GM23248 (cell line): ENCODE data around the gene TNFAIP3.

ENCODE experiments used
- EZH2 ChIP-seq: fragments of 200-600 bp; sonication (generic); IDR thresholded peaks from 2 replicates; pipeline ENCODE4 v1.6.1; 2018; ENCODE audit warnings: antibody characterized with exemption, mild to moderate bottlenecking; ENCODE audit not compliant: insufficient read depth, poor library complexity, severe bottlenecking
- EZH2phosphoT487 ChIP-seq: fragments of 200-600 bp; sonication (generic); IDR thresholded peaks from 2 replicates; pipeline ENCODE4 v1.6.1; 2018; ENCODE audit warnings: antibody characterized with exemption, moderate library complexity, mild to moderate bottlenecking, low read depth; ENCODE audit not compliant: insufficient read depth

DNA sequence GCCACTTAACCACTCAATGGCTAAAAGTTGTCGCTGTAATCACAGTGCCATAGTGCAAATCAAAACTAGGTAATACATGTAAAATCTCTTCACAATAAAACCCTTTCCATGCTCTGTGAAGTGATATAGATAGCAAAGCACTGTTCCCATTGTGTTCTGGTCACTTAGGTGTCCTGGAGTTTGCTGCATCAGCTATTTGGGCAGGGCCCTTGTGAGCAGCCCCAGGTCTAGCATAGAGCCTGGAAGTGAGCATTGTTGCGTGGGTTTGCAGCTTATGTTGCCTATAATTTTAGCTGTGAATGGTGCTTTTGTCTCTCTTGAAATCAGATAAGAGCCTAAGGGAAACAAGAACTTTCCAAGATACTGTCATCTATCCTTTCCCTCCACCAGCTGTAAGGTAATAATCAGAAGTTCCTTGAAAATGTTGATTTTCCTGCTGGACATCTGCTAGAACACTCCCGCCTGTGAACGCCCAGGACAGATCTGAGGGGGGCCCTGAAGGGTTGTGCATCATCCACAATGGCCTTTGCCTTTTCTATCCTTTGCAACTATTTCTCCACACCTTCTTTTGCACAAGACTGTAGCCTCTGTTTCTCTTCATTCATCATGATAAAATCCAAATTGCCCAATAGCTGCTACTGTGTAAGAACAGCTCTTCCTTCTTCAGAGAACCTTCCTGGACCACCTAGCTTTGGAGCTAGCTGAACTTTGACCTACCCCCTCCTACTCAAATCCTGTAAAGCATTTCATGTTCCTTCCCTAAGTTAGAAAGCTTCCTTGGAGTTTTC lies 57.0 kb downstream of the TNFAIP3 start:
- no peak for TF ChIP-seq EZH2
- no peak for TF ChIP-seq EZH2phosphoT487
